Stimulated activated CD8-positive, alpha-beta memory T cell treated with anti-CD3 and anti-CD28 coated beads, Interleukin-7, amount 100 ng/mL, for 4 hours (primary cell): Measurements from ENCODE around the gene ARHGAP5.

ENCODE experiments used
- DNase-seq, 2 donors: peaks; one replicate each; pipeline ENCODE4 v3.0.0-alpha.2; 2020; ENCODE audit warnings: low read depth in 2 of 2

The ARHGAP5 gene

DNA sequence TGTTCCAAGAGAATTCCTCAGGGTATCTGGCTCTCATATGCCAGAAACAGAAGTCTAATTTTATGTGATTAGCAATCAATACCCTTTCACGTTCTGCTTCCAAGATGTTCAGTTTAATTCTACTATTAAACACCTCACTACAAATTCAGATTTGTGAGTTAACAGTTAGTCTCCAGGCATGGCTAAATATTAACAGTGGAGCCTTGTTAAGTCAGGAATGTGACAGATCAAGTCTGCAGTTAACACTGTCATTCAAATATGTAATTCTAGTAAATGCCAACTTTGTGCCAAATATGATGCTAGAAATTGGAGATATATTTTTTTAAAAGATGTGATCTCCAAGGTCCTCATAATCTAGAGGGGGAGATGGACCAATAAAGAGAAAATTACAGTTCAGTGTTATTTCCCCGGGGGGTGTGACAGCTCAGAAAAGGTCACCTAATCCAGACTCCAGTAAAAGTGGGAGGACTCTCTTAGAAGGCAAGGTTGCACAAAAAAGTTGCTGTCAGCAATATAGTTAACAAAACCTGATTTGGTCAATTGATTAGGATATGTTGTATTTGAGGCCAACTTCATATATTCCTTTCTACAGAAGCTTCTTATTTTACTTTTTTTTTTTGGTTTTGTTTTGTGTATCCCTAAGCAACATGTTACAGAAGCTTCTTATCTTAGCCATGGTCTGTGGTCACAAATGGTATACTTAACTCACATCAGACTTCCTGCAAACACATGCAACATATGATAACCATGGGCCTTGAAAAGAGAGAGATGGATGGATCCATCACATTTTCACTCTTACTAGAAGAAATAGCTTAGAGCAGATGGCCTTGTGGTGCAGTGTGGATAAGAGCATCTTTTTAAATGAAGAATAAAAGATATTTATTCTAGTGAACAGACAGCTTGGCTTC lies 106.3 kb downstream of the ARHGAP5 start:
- no peak for DNase-seq

DNA sequence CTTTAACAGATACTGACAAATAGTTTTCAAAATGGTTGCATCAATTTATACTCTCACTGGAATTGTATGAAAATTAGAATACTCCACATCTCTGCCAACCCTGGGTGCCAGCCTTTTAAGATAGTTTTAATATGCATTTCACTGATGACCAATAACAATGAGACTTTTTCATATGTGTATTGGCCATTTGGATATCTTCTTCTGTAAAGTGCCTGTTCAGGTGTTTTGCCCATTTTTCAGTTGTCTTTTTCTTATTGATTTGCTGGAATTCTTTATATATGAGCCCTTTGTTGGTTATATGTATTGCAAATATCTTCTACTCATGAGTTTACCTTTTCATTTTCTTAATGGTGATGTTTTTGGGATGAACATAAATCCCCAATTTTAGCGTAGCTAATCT lies 108.0 kb downstream of the ARHGAP5 start:
- DNase-seq, result no peak

DNA sequence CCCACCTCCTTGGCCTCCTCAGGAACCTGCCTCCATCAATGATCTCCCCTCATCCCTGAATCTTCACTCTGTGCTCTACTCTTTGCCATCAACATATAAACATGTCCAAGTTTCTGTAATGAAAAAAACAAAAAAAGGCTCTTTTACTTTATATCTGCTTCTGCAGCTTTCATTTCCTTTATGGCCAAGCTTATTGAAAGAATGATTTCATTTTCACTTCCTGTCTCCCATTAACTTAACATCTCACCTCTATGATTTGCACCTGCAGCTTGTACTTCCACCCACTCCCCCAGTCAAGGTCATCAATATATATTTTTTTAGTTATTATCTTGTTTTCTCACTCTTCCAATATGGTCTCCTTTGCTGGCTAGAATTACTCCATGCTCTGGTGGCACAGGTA lies 109.1 kb downstream of the ARHGAP5 start:
- DNase-seq, result no peak

DNA sequence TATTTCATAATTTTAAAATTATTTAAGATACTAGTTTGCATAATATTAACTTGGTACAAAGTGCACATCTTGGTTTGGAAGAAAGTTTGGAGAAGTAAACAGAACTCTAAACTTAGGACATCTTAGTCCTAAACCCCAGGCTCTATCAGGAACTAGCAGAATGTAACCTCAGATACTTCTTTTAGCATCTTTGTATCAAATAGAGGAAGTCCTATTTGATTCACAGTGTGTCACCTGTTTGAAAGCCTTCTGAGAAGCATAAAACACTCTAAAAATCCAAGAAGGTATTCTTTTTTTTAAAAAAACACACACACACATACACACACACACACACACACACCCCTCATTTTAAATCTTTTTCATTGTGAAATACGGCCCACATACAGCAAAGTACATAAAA lies 112.7 kb downstream of the ARHGAP5 start:
- no peak for DNase-seq

- no peak for DNase-seq
Observed at GRCh38 chr14:32190673-32191072, 113.6 kb downstream of the ARHGAP5 start.

- no peak for DNase-seq
Observed at GRCh38 chr14:32192712-32193373, 115.7 kb downstream of the ARHGAP5 start.

DNA sequence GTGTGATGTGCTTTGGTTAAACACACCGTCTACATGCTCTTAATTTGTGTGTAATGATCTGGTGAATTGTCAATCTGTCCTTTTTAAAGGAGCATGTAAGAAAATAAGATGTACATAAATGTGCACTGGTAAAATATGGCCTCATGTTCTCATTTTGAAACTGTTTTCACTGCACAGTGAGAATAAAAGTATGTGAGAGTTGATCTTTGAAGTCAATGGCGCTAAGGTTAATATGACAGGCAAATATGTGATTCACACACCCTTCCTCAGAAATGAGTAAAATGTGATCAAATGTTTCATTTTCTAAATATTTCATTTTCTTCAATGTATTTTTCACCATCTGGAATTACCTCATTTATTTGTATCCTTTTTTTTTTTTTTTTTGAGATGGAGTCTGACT lies 116.4 kb downstream of the ARHGAP5 start:
- no peak for DNase-seq

- DNase-seq, result no peak
Observed at GRCh38 chr14:32195636-32196035, 118.5 kb downstream of the ARHGAP5 start.

DNA sequence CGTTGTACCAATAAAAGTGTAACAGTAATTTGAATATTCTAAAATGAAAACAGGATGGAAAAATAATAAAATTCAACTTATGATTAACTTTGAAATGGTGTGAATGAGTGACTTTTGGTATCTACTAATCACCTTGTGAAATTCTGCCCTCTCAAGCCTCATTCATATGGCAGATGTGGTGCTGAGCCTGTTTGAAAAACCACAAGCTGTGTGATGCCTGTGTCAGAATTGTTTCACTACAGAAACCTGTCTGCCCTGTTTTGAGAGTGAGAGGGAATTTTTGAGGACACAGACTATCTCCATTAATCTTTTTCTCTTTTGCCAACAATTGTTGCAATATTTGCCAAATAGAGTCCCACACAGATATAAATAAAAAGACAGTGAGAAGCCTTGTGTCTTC lies 120.8 kb downstream of the ARHGAP5 start:
- no peak for DNase-seq

- no peak for DNase-seq
Observed at GRCh38 chr14:32200368-32201192, 123.5 kb downstream of the ARHGAP5 start.

DNA sequence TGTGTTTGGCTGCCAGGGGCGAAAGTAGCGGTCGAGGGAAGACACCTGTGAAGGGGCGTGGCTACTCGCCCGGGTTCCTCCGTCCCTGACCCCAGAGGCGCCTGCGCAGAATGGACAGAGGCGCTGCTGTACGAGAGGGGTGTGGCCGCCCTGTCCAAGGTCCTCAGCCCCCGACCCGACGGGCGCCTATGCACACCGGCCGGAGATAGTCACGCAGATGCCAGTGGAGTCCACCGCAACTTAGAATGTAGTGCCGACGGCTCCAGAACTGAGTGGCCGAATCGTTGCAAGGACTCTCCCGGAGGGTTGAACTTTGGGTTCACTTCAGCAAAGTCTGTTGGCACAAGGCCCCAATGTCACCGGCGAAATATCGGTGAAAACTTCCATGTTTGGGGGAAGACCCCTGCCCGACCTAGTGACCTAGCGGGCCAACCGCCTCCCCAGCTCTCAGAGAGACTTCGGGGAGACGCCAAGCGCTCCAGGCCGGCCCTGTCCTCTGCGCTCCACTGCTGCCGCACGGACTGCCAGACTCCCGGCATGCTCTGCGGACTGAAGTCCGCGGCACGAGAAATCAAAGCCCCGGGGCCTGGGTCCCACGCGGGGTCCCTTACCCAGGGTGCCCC lies 124.2 kb downstream of the ARHGAP5 start:
- DNase-seq, result peak; percentile 55 to 65

GRCh38 chr14:32201816-32202490 lies 124.8 kb downstream of the ARHGAP5 start, which contains the start of gene RNU6-7:
Gene RNU6-7, plus strand, starts transcription at chr14:32202045.
- no peak for DNase-seq

DNA sequence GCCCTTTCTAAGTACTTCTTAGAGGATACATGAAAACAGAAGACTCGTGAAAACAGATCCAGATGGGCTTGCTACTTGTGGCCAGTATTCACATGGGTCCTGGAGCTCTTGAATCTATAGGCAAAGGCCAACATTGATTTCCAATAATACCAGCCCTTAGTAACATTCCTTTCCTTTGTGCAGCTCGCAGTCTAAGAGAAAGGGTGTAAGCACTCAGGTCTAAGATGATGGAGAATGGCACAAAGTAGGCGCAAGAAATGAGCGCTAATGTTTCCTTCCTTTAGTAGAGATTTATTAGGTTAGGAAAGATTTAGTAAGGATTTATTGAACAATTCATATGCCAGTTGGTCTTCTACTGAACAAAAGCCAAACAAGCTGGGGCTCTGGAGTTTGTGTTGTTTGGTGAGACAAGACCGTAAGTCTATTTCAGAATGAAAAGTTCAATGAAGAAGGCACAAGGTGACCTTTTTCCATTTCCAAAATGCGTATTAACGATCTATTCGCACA lies 125.4 kb downstream of the ARHGAP5 start:
- no peak for DNase-seq

DNA sequence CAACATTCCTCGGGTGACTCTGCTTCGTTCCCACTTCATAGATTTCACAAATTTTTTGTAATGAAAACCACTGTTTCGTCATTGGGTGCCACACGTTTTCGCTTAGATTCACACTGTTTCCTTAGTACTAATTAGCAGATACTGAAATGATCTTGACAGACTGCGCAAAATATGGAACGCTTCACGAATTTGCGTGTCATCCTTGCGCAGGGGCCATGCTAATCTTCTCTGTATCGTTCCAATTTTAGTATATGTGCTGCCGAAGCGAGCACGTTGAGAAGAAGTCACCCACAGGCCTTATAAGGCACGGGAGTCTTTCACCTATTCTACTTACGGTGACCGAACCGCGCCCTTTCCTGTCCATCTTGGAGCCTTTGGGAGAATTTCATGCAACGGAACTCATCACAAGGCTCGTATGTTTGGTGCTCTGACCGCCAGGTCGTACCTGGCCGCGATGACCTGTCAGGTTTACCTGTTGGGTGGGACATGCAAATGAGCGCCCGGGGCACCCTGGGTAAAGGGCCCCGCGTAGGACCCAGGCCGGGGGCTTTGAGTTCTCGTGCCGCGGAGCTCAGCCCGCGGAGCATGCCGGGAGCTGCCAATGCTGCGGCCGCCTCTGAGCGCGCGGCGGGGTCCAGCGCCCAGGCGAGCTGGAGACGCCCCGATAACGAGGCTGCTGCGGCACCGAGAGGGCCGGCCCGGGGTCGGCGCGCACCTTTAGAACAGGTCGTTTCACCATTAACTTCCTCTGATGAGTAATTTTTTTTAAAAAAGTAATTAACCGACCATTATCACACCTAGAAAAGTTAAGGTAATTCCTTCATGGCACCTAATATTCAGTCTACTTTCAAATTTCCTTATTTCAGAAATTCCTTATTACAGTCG lies 126.1 kb downstream of the ARHGAP5 start, which contains the start of gene RNU6-8:
Gene RNU6-8 (minus strand): TSS at position 272 of the 885 bp plus-strand sequence.
- peak; percentile 76 to 80 for DNase-seq

DNA sequence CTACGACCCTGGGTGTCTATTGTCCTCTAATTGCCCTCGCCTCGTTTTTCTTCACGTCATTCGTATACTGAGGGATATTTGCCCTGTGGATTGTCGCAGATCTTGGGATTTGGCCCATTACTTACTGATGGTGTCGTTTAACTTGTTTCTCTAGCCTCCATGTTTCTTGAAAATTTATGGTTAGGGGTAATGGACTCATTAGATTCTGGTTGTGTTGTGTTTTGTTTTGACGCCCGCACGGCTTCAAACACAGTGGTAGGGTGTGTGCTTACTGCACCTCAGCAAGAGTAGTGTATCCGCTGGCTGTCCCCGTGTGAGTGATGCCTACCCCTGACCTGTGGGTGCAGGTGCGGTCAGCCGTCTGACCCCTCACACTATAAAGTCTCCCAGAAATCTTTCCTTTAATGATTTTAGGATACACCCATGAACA lies 126.8 kb downstream of the ARHGAP5 start:
- DNase-seq, result no peak

DNA sequence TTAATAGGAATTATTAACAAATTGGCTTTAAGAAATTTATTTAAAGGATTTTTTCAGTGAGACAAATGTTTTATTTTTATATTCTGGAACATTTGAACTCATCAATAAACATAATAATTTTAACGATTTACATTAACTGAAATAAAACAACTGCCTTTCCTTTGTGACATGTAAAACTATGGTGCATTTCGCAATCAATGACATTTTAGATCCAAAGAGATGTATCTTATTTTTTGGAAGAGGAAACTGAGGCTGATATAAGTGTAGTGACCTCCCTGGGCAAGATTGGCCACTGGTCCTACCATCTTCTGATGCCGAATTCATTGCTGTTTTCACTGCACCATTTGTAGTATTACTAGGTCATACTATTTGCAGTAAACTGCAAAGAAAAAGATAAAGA lies 128.4 kb downstream of the ARHGAP5 start:
- DNase-seq, result no peak

DNA sequence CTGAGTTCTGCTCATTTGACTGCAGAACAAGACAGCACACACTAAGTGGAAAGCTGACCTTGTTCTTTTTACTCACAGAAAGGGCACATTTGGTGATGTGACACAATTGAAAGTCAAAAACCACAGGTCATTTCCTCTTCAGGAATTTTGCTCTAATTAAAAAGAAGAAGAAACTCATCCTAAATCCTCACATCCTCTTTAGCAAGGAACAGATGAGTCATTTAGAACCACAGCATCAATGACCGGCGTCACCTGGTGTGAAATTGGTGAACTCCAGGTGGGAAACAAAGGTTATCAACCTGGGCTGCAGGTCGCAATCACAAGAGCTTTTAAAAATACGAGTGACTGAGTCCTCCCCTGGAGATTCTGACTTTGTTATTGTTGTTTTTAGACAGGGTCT lies 128.9 kb downstream of the ARHGAP5 start:
- no peak for DNase-seq

- no peak for DNase-seq
Observed at GRCh38 chr14:32206552-32206951, 129.4 kb downstream of the ARHGAP5 start.

DNA sequence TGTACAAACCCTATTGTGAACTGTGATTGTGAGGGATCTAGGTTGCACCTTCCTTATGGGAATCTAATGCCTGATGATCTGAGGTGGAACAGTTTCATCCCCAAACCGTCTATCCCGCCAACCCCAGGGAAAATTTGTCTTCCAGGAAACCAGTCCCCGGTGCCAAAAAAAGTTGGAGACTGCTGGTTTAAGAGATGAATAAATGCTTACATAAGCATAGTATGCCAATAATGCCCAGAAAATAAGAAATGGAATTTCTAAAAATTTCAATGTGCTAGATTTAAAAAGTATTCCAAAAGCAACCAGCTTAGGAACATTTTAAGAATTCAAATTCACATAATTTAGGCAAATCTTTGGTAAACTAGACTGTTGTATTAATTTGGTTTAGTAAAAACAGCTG lies 131.4 kb downstream of the ARHGAP5 start:
- DNase-seq, result no peak
